HepG2 (cell line): ENCODE measurements around the gene KCNF1.

Experiments
- CBFB ChIP-seq: sonication (generic); formaldehyde crosslinking; IDR thresholded peaks from 2 replicates; pipeline ENCODE4 v1.4.0; 2020; ENCODE audit warnings: missing genetic modification reagents
- EZH2 ChIP-seq: conservative IDR thresholded peaks from 2 replicates; pipeline ENCODE4 v1.6.1; 2012; ENCODE audit warnings: mild to moderate bottlenecking, low read depth, low read length, moderate library complexity
- FOXM1 ChIP-seq: sonication (generic); formaldehyde crosslinking; IDR thresholded peaks from 2 replicates; pipeline ENCODE4 v1.5.0; 2020; ENCODE audit warnings: missing genetic modification reagents
- HCFC1 ChIP-seq: fragments of 150-350 bp; IDR thresholded peaks from 2 replicates; pipeline ENCODE4 v1.6.1; 2014; ENCODE audit warnings: low read depth, low read length
- PAX8 ChIP-seq: sonication (generic); formaldehyde crosslinking; IDR thresholded peaks from 2 replicates; pipeline ENCODE4 v1.8.0; 2022; ENCODE audit warnings: mild to moderate bottlenecking, missing genetic modification reagents, borderline replicate concordance
- RBM39 ChIP-seq: fragments of 200-400 bp; formaldehyde crosslinking; IDR thresholded peaks from one replicate; pipeline ENCODE4 v1.6.1; 2018; ENCODE audit warnings: antibody characterized with exemption, mild to moderate bottlenecking, low read depth, low read length; ENCODE audit not compliant: poor library complexity, severe bottlenecking
- UBTF ChIP-seq: sonication (generic); formaldehyde crosslinking; IDR thresholded peaks from 2 replicates; pipeline ENCODE4 v1.4.0; 2020; ENCODE audit warnings: mild to moderate bottlenecking, missing genetic modification reagents
- ZNF24 ChIP-seq: fragments of 450-650 bp; IDR thresholded peaks from 2 replicates; pipeline ENCODE4 v1.6.1; 2017; ENCODE audit warnings: antibody characterized with exemption, mild to moderate bottlenecking
- TF ChIP-seq, protein P1 (sequence below): sonication (generic); formaldehyde crosslinking; IDR thresholded peaks from 2 replicates; pipeline ENCODE4 v1.9.0; 2021; ENCODE audit warnings: missing genetic modification reagents, borderline replicate concordance

DNA sequence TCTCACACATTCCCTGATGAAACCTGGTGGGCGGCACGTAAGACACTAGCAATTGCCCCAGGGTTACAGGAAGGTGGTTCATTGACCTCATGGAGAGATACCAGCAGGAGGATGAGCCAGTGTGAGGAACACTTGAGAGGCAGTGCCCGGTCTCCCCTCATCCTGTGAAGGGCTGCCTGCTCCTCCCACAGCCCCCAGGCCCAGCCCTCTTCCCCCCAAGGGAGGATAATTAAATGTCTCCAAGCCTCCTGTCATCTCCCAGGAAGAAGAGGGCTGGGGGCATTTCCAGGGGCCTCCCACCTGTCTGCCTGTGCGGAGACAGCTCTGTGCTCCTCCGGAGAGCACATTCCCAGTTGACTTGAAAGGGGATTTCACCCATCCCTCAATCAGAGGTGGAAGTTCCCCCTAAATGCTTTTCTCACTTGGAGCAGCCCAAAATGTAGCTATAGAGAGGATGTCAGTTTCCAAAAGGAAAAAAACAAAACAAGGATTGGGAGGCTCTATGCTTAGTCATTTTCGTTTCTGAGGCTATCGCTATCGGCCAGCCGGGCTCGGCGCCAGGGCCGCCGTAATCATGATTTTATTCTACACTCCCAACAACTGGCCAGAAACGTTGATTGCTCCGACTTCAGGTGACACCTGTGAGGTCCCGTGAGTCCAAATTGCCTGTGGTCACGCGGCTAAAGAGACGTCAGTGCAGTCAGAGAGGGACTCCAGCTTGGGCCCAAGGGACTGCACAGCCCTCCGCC lies 7.1 kb downstream of the KCNF1 start:
- TF ChIP-seq UBTF (CRISPR knock-in tag) (no peak), PAX8 (CRISPR knock-in tag) (no peak), RBM39 (no peak), HCFC1 (no peak), FOXM1 (no peak), EZH2 (no peak), ZNF24 (no peak), CBFB (no peak)
- TF ChIP-seq, protein P1, sequence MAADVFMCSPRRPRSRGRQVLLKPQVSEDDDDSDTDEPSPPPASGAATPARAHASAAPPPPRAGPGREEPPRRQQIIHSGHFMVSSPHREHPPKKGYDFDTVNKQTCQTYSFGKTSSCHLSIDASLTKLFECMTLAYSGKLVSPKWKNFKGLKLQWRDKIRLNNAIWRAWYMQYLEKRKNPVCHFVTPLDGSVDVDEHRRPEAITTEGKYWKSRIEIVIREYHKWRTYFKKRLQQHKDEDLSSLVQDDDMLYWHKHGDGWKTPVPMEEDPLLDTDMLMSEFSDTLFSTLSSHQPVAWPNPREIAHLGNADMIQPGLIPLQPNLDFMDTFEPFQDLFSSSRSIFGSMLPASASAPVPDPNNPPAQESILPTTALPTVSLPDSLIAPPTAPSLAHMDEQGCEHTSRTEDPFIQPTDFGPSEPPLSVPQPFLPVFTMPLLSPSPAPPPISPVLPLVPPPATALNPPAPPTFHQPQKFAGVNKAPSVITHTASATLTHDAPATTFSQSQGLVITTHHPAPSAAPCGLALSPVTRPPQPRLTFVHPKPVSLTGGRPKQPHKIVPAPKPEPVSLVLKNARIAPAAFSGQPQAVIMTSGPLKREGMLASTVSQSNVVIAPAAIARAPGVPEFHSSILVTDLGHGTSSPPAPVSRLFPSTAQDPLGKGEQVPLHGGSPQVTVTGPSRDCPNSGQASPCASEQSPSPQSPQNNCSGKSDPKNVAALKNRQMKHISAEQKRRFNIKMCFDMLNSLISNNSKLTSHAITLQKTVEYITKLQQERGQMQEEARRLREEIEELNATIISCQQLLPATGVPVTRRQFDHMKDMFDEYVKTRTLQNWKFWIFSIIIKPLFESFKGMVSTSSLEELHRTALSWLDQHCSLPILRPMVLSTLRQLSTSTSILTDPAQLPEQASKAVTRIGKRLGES = no peak
